SK-N-MC (cell line): ENCODE results near the gene CEMIP.

Source experiments
- EZH2 ChIP-seq: fragments of 200-600 bp; sonication (generic); IDR thresholded peaks from one replicate; pipeline ENCODE4 v1.6.1; 2017; ENCODE audit warnings: antibody characterized with exemption
- FOXP2 ChIP-seq: optimal IDR thresholded peaks from 2 replicates; pipeline ENCODE3; 2011; ENCODE audit warnings: mild to moderate bottlenecking, moderate library complexity; ENCODE audit not compliant: insufficient read depth; ENCODE audit errors: extremely low read length, control extremely low read depth
- POLR2AphosphoS5 ChIP-seq: IDR thresholded peaks from 2 replicates; pipeline ENCODE4 v1.6.1; 2012; ENCODE audit warnings: mild to moderate bottlenecking, low read depth, low read length, borderline replicate concordance

GRCh38 chr15:80974914-80975313, 195.7 kb downstream of the CEMIP start:
- TF ChIP-seq EZH2, result no peak
- no peak for TF ChIP-seq POLR2AphosphoS5
- TF ChIP-seq FOXP2, result no peak
